Measurements from ENCODE around the gene USP37. TPM values are rescaled to one million over a fixed set of nuclear protein-coding genes. Genes with fewer than 3 reads are reported as not detected.

USP37 gene, protein sequence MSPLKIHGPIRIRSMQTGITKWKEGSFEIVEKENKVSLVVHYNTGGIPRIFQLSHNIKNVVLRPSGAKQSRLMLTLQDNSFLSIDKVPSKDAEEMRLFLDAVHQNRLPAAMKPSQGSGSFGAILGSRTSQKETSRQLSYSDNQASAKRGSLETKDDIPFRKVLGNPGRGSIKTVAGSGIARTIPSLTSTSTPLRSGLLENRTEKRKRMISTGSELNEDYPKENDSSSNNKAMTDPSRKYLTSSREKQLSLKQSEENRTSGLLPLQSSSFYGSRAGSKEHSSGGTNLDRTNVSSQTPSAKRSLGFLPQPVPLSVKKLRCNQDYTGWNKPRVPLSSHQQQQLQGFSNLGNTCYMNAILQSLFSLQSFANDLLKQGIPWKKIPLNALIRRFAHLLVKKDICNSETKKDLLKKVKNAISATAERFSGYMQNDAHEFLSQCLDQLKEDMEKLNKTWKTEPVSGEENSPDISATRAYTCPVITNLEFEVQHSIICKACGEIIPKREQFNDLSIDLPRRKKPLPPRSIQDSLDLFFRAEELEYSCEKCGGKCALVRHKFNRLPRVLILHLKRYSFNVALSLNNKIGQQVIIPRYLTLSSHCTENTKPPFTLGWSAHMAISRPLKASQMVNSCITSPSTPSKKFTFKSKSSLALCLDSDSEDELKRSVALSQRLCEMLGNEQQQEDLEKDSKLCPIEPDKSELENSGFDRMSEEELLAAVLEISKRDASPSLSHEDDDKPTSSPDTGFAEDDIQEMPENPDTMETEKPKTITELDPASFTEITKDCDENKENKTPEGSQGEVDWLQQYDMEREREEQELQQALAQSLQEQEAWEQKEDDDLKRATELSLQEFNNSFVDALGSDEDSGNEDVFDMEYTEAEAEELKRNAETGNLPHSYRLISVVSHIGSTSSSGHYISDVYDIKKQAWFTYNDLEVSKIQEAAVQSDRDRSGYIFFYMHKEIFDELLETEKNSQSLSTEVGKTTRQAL
- 46.0 TPM for total RNA-seq (ENCODE audit: insufficient read depth, low replicate concordance)

DNA sequence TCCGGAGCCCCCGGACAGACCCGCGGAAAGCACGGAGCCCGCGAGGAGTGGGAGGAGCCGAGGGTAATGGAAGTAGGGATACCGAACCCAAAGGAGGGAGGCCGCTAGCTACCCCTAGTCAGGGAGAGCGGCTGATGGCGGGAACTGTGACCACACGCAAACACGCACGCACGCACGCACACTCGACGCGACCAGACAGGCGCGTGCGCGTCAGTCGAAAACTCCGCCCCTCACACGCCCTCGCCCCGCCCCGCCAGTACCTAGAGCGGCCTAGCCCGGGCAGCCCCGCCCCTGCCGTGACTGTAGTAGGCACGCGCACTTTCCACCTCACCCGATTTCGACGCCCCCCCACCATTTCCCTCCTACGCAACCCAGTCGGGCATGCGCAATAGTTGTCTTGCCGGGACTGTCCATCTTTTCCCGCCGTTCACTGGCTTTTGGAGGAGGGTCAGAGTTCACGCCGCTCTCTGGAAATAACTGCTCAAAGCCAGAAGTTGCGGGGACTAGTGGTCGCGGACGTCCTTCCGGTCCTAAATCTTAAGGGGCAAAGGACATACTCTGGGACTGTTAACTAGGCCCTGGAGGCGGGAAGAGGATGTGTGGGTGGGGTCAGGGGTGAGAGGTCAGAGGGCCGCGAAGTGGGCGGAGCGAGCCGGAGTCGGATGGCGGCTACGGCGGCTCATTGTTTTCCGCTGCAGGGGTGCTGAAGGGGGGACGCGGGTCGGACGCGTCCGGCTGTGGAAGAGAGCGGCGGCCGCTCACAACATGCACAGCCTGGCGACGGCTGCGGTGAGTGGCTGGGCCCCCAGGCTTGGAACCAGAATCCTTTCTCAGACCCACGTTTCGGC, at the start of gene USP37, which contains the start of gene CNOT9:
TSS of gene USP37 (minus strand) at position 162 of the 848 bp plus-strand sequence. CDS start 9,698 bp downstream, outside the sequence.
TSS of gene CNOT9 (plus strand) at position 650 of the 848 bp plus-strand sequence. CDS start at position 766, 116 bp downstream.
- DNase-seq (ENCODE audit: low spot score), result peak; percentile 99

DNA sequence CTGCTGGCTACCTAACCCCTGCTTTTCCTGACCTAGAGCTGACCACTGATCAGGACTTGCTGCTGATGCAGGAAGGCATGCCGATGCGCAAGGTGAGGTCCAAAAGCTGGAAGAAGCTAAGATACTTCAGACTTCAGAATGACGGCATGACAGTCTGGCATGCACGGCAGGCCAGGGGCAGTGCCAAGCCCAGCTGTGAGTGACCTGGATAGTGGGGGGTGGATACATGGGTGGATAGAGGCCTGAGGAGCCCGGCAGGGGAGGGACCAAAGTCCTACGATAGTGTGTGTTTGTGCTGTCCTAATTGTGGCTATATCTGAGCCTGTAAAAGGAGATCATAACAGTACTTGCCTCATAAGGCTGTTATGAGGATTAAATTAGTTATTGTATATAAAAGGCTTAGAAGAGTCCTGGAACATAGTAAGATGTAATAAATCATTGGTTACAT, 47.7 kb upstream of the USP37 start:
- DNase-seq (ENCODE audit: low spot score), result no peak

DNA sequence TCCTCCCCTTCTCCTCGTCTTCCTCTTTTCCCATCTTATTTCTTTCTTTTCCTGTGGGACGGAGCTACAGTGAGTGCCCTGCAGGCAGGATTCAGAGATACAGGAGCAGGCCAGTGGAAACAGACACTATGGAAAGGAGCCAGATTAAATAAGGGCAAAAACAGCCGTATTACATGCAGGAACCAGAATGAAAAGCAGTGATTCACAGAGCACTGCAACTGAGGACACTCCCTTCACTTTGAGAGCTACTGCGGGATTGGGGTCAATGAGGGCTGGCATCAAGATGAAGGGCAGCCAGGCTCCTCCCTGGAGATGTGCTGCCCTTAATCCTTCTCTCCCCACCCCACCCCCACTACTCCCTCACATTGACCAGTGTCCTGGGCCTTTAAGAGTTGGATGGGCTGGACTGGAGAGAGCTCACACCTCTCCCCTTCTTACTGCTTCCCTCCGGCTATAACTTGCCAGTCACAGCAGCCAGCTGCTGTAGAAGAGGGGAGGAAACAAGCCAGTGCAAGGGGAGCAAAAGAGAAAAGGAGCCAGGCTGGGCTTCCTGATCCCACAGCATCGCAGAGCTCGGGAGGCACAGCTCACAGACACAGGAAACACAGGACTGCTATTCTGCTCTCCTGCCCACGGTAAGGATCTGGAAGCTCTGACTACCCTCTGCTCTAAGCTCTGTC, 39.4 kb upstream of the USP37 start, which contains the start of gene PLCD4:
TSS of gene PLCD4 (plus strand) at position 464 of the 680 bp plus-strand sequence. CDS start 7,841 bp downstream, outside the sequence.
- DNase-seq (ENCODE audit: low spot score), result peak; percentile 85

DNA sequence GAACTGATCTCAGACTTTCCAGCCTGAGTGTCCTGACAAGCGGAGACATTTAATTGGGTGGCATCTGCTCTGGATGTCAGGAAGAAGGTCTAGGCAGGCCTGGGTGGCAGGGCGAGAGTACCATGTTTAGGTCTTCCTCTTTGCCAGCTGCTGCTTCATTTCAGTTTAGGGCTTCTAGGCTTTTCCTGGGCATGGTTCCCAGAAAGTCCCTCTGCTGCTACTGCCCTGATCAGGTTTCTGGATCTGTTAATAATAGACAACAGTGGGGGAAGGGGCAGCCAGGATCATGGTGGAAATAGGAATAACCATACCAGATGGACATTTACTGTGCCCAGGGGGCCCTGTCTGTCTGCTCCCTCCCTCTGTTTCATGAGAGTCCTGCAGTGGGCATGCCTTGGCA, 37.3 kb upstream of the USP37 start:
- peak; percentile 20 for DNase-seq (ENCODE audit: low spot score)

DNA sequence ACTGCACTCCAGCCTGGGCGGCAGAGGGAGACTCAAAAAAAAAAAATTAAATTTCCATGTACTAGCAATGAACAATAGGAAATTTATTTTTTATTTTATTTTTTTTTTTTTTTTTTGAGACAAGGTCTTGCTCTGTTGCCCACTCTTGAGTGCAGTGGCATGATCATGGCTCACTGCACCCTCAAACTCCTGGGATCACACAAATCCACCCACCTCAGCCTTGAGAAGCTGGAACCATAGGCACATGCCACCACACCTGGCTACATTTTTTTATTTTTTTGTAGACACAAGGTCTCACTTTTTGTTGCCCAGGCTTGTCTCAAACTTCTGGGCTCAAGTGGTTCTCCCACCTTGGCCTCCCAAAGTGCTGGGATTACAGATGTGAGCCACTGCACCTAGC, 17.4 kb upstream of the USP37 start:
- DNase-seq (ENCODE audit: low spot score), result no peak

DNA sequence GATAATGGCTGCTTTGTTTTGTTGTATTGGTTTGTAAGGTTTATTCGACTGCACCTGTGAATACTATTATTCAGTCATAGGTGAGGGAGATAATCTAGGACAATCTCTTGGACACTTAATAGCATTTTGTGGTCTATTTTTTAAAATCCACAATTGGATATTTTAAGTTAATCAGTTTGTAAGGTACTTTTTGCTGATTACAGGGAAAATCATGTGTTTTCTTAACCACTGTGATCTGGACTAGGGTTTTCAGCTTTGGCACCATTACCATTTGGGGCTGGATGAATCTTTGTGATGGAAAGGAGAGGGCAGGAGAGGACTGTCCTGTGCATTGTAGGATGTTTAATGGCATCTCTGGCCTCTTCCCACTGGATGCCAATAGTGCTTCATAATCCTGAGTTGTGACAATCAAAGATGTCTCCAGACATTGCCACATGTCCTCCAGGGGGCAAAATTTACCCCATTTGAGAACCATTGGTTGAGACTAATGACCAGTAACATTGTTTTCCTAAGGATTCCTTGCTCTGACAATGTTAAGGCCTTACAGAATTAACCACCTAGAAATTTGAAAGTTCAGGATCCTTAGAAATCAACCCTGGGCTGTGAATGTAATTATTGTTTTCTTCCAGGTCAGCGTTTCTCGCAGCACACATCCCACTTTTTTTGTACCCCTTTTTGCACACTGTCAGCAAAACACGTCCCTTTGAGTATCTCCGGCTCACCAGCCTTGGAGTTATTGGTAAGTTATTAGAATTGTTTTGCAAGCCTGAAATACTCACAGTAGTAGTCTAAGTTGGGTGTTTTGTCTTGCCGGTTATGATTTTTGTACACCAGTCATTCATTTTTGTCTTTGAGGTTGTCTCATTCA, 16.1 kb upstream of the USP37 start:
- DNase-seq (ENCODE audit: low spot score), result no peak

DNA sequence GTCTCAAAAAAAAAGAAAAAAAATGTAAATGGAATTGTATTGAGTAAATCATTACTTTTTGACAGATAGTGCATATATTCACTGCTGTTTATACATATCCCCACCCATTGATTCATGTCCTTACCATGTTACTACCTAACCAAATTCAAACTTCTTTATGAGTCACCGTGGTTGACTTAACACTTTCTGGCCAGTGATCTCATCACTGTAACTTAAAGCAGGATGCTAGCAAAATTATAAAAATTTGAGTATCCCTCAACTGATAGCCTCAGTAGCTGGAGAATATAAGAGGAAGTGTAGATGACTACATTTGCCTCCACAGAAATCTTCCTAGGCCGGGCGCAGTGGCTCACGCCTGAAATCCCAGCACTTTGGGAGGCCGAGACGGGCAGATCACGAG, 13.9 kb upstream of the USP37 start:
- no peak for DNase-seq (ENCODE audit: low spot score)

DNA sequence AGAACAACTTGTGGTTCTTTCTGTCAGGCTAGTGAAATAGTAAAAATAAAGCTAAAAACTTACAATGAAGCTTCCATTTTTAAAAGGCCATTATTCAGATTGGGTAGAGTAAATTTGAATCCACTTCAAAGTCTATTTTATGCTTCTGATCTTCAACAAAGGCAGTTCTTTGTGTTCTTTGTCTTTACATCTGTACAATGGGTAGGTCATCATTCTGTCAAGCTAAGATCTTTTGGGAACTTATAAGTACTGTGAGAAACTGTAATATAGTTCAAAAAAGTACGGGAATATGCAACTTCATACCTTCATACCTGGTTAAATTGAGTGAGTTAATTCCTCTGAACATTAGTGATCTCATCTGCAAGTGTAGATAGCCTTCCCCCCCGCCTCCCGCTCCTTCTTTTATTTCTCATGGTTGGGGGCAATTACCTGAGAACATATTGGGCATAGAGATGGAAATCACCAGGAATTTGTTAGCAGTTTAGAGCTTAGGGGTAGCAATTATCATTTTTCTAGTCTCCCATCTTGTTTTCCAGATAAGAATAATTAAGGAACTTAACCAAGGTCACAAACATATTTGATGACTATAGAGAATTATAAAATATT, 10.2 kb upstream of the USP37 start:
- DNase-seq (ENCODE audit: low spot score), result no peak

DNA sequence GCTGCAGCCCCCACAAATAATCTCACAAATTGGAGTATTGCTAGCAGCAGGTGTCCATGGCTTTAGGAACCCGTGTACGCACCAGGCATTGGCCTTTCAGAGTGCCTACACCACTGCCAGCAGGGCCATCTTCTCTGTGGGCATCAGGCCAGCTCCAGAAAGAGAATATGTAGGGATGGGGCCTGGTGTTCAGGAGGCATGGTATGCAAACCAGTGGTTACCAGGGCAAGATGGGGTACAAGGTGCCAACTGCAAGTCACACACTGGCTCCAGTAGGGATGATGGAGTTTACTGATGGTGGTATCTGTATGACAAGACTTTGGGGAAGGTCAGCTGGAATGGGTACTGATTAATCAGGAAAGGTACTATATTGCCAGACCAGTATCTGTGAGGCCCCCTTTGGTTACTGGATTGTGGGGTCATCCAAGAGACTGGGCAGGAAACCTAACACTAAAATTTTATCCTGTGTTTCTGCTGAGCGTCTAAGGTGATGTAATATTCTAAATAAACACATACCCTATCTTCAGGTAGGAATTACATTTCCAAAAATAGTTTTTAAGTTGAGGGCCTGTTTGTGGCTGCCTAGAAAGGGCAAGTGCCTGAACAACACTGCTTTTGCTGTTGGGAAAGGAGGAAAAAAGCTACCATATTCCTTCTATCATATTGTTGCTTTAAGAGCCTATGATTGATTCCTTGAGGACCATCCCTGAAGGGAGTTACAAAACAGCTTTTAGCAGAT, 9.5 kb upstream of the USP37 start:
- DNase-seq (ENCODE audit: low spot score), result no peak

DNA sequence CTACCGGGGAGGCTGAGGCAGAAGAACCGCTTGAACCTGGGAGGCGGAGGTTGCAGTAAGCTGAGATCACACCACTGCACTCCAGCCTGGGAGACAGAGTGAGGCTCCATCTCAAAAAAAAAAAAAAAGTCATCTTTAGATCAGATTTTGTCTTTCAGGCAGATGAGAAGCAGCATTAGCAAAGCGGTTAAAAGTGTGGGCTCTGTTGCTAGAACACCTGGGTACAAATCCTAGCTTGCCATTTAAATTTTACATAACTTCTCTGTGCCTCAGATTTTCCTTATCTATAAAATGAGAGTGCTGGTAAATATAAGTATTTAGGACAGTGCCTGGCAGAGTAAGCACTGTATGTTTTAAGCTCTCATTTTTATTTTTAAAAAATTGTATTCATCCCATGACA, 8.7 kb upstream of the USP37 start:
- DNase-seq (ENCODE audit: low spot score), result no peak

DNA sequence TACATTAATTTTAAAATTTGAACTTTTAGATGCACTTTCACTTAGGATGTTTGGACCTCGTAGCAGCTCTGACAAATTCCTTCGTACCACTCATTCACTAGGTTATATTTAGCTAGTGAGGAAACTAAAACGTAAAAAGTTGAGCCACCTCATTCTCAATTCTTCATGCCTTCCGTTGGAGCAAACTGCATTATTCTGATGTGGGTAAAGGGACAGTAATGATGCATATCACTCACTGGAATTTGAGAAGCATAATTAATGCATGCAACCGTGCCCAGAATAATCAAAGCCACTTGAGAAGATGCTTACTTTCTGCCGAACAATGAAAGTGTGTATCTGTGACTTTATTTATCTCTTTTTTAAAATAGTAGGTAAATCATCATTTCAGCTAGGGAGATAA, 2.7 kb upstream of the USP37 start:
- DNase-seq (ENCODE audit: low spot score), result no peak

DNA sequence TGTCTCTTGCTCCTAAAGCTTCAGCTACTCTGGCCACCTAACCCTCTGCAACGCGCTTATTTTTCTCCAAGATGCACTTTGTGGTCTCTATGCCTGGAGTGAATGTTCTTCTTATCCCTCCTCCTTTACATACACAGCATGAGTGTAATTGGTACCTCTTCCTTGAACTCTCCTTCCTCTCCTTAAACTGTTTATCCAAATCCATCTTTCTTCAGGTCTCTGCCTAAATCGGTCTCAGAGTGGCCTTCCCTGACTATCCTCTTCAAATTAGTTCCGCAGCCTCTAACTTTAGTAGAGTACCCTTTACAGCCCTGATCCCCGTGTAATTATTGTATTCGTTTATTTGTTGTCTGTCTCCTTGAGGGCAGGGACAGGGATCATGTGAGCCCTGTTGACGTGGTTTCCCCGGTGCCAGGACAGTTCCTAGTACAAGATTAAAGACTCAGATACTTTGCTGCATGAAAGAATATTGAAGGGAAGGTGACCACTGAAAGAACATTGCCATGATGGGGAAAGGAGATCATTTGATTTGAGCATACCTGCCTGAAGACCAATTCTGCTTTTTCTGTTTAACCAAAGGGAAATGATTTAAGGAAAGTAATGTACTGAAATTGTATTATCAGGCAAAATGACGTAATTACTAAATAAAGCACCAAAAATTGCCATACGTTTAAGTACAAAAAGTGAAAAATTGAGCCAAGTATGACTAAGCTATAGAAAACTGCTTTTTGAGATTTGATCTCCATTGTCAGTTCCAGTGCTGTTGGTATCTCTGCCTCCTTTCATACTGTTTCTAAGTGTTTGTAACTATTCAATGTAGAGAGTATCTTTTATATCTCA, 1.7 kb upstream of the USP37 start:
- peak; percentile 24 for DNase-seq (ENCODE audit: low spot score)

DNA sequence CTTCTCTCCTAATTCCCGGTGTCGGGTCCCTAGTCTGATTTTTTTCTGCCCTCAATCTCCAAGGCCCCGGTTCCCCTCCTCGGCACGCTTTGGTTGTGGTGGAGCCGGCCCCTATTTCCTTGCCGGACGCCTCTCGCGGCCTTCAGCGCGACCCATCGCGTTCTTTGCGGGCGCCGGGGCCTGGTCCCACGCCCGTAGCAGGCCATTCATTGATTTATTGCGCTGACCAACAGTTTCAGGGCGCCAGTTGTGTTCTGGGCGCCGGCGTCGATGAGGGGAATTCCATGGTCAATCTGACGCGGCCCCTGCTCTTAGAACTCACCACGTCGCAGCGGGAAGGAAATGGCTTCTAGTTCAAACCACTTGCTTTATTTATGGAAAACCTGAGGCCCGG, 884 bp upstream of the USP37 start:
- DNase-seq (ENCODE audit: low spot score), result peak; percentile 45

DNA sequence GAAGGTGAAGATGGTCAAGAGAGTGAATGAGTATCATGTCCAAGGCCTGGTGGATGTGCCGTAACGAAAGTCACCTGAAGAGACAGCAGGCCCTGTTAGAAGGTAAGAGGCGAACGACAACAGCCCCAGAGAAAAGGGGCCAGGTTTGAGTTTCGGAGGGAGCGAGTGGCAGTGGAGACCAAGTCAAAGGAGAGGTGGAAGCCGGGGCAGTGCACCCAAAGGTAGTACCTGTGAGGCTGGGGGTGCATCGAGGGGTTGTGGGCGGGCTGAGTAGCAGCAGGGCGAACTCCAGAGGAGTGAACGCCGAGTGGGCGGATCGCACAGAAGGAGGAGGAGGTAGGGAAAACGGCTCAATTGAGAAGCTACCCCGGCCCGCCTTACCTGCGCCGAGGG, 358 bp downstream of the USP37 start:
- DNase-seq (ENCODE audit: low spot score), result no peak

DNA sequence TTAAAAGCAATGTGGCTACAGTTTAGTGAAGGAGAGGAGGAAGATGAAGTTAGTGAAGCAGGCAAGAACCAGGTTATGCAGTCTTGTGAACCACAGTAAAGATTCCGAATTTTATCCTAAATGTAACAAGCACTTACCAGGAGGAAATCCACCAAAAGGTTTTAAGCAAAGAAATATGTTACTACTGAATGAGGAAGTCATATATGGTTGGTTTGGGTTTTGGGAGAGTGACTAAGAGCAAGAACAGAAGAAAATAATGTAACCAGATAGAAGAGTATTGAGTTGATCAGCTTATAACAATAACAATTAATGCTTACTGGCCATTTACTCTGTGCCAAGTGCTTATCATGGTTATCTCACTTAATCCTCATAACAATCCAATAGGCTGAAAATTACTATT, 1.9 kb downstream of the USP37 start:
- no peak for DNase-seq (ENCODE audit: low spot score)

DNA sequence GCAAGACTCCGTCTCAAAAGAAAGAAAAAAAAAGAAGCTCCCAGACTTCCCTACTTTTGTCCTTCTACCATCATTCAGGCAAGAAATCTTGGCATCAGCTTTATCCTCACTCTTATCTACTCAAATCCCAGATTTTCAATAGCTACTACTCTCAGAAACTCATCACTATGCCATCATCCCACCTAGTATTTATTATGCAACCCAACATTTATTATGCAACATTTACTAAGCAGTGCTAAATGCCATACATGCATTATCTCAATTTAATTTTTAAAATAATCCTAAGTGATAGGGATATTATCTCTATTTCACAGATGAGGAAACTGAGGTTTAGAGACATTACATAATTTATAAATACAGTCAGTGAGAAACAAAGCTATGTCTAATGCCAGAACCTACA, 4.1 kb downstream of the USP37 start:
- DNase-seq (ENCODE audit: low spot score), result no peak

DNA sequence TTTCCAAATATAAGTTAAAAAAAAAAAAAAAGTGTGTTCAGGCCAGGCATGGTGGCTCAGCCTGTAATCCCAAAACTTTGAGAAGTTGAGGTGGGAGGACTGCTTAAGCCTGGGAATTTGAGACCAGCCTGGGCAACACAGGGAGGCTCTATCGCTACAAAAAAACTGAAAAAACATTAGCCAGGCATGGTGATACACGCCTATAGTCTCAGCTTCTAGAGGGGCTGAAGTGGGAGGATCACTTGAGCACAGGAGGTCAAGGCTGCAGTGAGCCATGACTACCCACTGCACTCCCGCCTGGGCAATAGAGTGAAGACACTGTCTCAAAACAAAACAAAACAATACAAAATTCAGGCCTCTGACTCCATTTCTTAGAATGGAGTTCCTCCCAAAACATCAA, 9.2 kb downstream of the USP37 start:
- DNase-seq (ENCODE audit: low spot score), result no peak

DNA sequence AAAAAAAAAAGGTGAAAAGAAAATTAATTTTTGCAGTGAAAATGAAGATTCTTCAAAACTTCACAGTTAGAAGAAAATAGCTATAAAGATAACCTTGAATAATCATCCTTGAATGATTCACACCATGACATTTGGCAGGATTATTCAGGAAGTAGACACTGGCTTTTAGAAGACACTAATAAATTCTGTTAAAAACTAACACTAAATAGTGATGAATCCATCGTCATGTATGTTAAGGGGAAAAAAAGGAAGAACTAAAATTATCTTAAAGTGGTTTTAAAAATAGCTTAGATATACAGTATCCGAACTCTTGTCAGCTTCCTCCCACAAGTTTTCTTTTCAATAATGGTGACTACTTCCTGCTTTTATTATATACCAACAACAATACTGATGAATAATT, 10.2 kb downstream of the USP37 start:
- DNase-seq (ENCODE audit: low spot score), result no peak

Data from umbilical cord (tissue), 2 donors.